Keratinocyte (primary cell): Measurements from ENCODE around the gene TENM4. TPM values are rescaled to one million over a fixed set of nuclear protein-coding genes. Genes with fewer than 3 reads are reported as not detected.

Source experiments
- DNase-seq: peaks from one replicate; pipeline ENCODE4 v3.0.0-alpha.2; 2011; ENCODE audit warnings: low read depth, missing footprints, low spot score
- FAIRE-seq: peaks from 2 replicates; lab custom pipeline; 2011; peaks lifted over from hg19 to GRCh38; lab: Jason Lieb, UNC
- H2AFZ ChIP-seq: 2 replicates; pipeline ENCODE4 v1.6.0; 2012; ENCODE audit warnings: low read length, control low read depth, inconsistent platforms; ENCODE audit not compliant: control insufficient read depth
- H3K27ac ChIP-seq: 2 replicates; pipeline ENCODE4 v1.5.1; 2011; ENCODE audit warnings: low read length; ENCODE audit not compliant: control insufficient read depth, insufficient read depth
- H3K27me3 ChIP-seq: 3 replicates; pipeline ENCODE4 v1.6.0; 2011; ENCODE audit warnings: low read length; ENCODE audit not compliant: control insufficient read depth, insufficient read depth; ENCODE audit errors: extremely low read depth
- H3K36me3 ChIP-seq, 2 experiments: 2 replicates in 1 of 2; 3 replicates in 1 of 2; pipeline ENCODE4 v1.5.1; 2011; ENCODE audit warnings: low read length in 2 of 2, mild to moderate bottlenecking in 1 of 2; ENCODE audit not compliant: control insufficient read depth in 2 of 2, insufficient read depth in 2 of 2; ENCODE audit errors: extremely low read depth in 1 of 2
- H3K4me1 ChIP-seq: 3 replicates; pipeline ENCODE4 v1.5.1; 2011; ENCODE audit warnings: low read length; ENCODE audit not compliant: control insufficient read depth, insufficient read depth; ENCODE audit errors: extremely low read depth
- H3K4me2 ChIP-seq: 3 replicates; pipeline ENCODE4 v1.6.0; 2011; ENCODE audit warnings: low read depth, low read length; ENCODE audit not compliant: control insufficient read depth, insufficient read depth; ENCODE audit errors: extremely low read depth
- H3K4me3 ChIP-seq, 3 experiments: fragments of 200-600 bp in 1 of 3; sonication (generic) in 1 of 3; 2 replicates in 2 of 3; 3 replicates in 1 of 3; pipeline ENCODE4 v1.5.1; 2011 to 2016; ENCODE audit warnings: low read length in 3 of 3, mild to moderate bottlenecking in 3 of 3, control low read depth in 2 of 3, inconsistent platforms in 1 of 3, low read depth in 1 of 3, mixed read lengths in 1 of 3, mixed run types in 1 of 3, moderate library complexity in 1 of 3; ENCODE audit not compliant: control insufficient read depth in 2 of 3, insufficient read depth in 2 of 3; ENCODE audit errors: extremely low read depth in 1 of 3
- H3K79me2 ChIP-seq: 2 replicates; pipeline ENCODE4 v1.6.0; 2012; ENCODE audit warnings: low read length; ENCODE audit not compliant: control insufficient read depth, insufficient read depth
- H3K9ac ChIP-seq: 3 replicates; pipeline ENCODE4 v1.6.0; 2011; ENCODE audit warnings: low read length; ENCODE audit not compliant: control insufficient read depth, insufficient read depth; ENCODE audit errors: extremely low read depth
- H3K9me1 ChIP-seq: 3 replicates; pipeline ENCODE4 v1.6.0; 2011; ENCODE audit warnings: low read length; ENCODE audit not compliant: control insufficient read depth, insufficient read depth; ENCODE audit errors: extremely low read depth
- H3K9me3 ChIP-seq: 2 replicates; pipeline ENCODE4 v1.5.1; 2012; ENCODE audit warnings: low read depth, low read length; ENCODE audit not compliant: control insufficient read depth
- H4K20me1 ChIP-seq: 3 replicates; pipeline ENCODE4 v1.6.0; 2011; ENCODE audit warnings: low read length; ENCODE audit not compliant: control insufficient read depth, insufficient read depth; ENCODE audit errors: extremely low read depth
- EZH2 ChIP-seq: IDR thresholded peaks from one replicate; pipeline ENCODE4 v1.6.1; 2012; ENCODE audit warnings: inconsistent platforms, mild to moderate bottlenecking, low read length, moderate library complexity
- dilution Hi-C: fragments of 300-500 bp; cut with MboI; formaldehyde crosslinking; loops from one replicate; pipeline ENCODE4 v1.7.0; 2020; ENCODE audit warnings: low sequenced_read_pairs; ENCODE audit not compliant: extremely low pct_ligation_motif_present
- polyA plus RNA-seq, 5 experiments: library from polyadenylated mRNA; depleted of rRNA in 3 of 5; stranded (reverse) in 3 of 5; stranded (forward) in 1 of 5; unstranded in 1 of 5; fragments of >200 nt; gene quantifications; 1 replicate in 1 of 5; 2 replicates in 3 of 5; 3 replicates in 1 of 5; pipeline versions ENCODE4 v1.2.1 to v1.2.3, GENCODE V29; 2011 to 2012; ENCODE audit warnings: missing spikeins in 2 of 5, low read depth in 1 of 5, low replicate concordance in 1 of 5
- TF ChIP-seq, protein P1 (sequence below), 3 experiments: IDR thresholded peaks in 1 of 3; conservative IDR thresholded peaks in 1 of 3; optimal IDR thresholded peaks in 1 of 3; 2 replicates in 2 of 3; 3 replicates in 1 of 3; pipeline versions ENCODE3 to v1.5.1; 2011; ENCODE audit warnings: low read length in 3 of 3, mild to moderate bottlenecking in 3 of 3, moderate library complexity in 2 of 3, control low read depth in 1 of 3, inconsistent platforms in 1 of 3; ENCODE audit not compliant: insufficient read depth in 2 of 3; ENCODE audit errors: extremely low read depth in 1 of 3

TENM4 gene
- polyA plus RNA-seq, 1 donor (not counting 4 experiments of a cell fraction or from before 2014, with no cell fraction given): 3.5 TPM

DNA sequence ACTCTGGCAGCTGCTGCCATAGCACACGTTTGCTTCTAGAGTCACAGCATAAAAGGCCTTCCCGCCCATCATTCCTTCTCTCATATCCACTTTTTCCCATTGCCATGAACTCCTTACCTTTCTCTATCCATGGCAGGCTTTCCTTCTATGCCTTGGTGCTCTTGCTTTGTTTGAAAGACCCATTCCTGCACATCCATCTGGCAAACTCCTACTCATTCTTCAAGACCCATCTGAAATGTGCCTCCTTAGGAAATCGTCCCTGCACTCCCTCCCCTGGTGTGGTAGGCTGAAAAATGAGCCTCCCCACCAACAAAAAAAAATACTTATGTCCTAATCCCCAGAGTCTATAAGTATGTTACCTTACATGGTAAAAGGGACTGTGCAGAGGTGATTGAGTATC lies 100.3 kb downstream of the TENM4 start:
- no peaks in the 10 kb centered on the region for H3K27me3 ChIP-seq
- DNase-seq (no peak), FAIRE-seq (no peak)
- H3K9me1 ChIP-seq: no peaks in the 10 kb centered on the region
- no peaks in the 10 kb centered on the region for H3K4me1 ChIP-seq
- peaks cover 0 to 4% of the 10 kb centered on the region in 2 experiments for H3K36me3 ChIP-seq
- dilution Hi-C loops: no loop called here
- H3K27ac ChIP-seq: no peak overlapping the region
- H3K4me2 ChIP-seq: no peak overlapping the region
- H3K9ac ChIP-seq: no peak overlapping the region
- H3K9me3 ChIP-seq: no peaks in the 10 kb centered on the region
- no peak overlapping the region for H3K4me3 ChIP-seq
- TF ChIP-seq, protein P1, sequence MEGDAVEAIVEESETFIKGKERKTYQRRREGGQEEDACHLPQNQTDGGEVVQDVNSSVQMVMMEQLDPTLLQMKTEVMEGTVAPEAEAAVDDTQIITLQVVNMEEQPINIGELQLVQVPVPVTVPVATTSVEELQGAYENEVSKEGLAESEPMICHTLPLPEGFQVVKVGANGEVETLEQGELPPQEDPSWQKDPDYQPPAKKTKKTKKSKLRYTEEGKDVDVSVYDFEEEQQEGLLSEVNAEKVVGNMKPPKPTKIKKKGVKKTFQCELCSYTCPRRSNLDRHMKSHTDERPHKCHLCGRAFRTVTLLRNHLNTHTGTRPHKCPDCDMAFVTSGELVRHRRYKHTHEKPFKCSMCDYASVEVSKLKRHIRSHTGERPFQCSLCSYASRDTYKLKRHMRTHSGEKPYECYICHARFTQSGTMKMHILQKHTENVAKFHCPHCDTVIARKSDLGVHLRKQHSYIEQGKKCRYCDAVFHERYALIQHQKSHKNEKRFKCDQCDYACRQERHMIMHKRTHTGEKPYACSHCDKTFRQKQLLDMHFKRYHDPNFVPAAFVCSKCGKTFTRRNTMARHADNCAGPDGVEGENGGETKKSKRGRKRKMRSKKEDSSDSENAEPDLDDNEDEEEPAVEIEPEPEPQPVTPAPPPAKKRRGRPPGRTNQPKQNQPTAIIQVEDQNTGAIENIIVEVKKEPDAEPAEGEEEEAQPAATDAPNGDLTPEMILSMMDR (optimal IDR thresholded peaks at IDR 0.05 in 1 of 3, IDR thresholded peaks at IDR 0.05 in 1 of 3, conservative IDR thresholded peaks at IDR 0.05 in 1 of 3; ENCODE audit: extremely low read depth in 1 of 3, insufficient read depth in 2 of 3, low read length in 3 of 3): no peak
- TF ChIP-seq EZH2: no peak
- no peak overlapping the region for H2AFZ ChIP-seq
- no peaks in the 10 kb centered on the region for H4K20me1 ChIP-seq
- H3K79me2 ChIP-seq: no peaks in the 10 kb centered on the region

DNA sequence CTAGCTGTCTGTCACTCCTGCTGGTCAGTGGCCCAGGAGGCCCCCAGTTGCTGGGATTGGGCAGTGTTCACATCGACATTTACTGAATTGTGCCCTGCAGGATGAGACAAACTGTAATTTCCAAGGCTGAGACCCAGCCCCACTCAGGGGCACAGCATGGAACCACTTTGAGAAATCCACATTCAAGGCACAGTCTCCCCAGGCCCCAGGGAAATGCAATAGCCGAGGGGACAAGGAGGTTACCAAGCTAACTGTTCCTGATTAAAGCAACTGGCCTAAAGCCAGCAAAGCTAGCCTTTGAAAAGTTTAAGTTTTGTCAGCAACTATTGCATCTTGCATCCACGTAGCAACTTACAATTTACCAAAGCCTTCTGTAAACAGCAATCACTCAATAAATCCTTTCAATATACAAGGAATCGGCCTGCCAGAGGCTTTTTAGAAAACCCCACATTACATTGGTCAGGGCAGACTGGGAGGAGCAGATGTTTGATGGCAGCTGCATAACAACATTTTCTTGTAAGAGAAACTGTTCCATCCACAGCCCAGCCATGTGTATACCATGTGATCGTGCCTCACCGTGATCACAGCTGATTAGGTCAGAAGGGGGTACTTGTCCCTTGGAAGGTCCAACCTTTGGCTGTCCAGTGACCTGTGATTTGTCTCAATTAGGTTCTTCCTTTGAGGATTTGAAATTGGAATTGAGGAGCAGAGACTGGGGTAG lies 103.9 kb downstream of the TENM4 start:
- no peak for FAIRE-seq
- Histone ChIP-seq H3K9ac (no peak overlapping the region), H2AFZ (no peak overlapping the region), H3K4me2 (no peak overlapping the region), H3K9me1 (no peaks in the 10 kb centered on the region), H3K4me3 (no peak overlapping the region), H4K20me1 (no peaks in the 10 kb centered on the region), H3K4me1 (peaks cover 2% of the 10 kb centered on the region), H3K9me3 (no peaks in the 10 kb centered on the region), H3K27me3 (no peaks in the 10 kb centered on the region), H3K79me2 (peaks cover 4% of the 10 kb centered on the region), H3K36me3 (peaks cover 0 to 4% of the 10 kb centered on the region in 2 experiments), H3K27ac (no peak overlapping the region)
- no peak for DNase-seq
- dilution Hi-C loops: no loop called here
- TF ChIP-seq EZH2: no peak
- TF ChIP-seq, protein P1 (optimal IDR thresholded peaks at IDR 0.05 in 1 of 3, IDR thresholded peaks at IDR 0.05 in 1 of 3, conservative IDR thresholded peaks at IDR 0.05 in 1 of 3; ENCODE audit: extremely low read depth in 1 of 3, insufficient read depth in 2 of 3, low read length in 3 of 3): no peak
